Measurements from ENCODE around the gene DNAL4. TPM values are rescaled to one million over a fixed set of nuclear protein-coding genes. Genes with fewer than 3 reads are reported as not detected.

The DNAL4 gene
- total and polyA plus RNA-seq, 9 donors = 12.7 to 17.7 (median 14.8) TPM

Other genes starting within 250 kb of the DNAL4 start
- gene DMC1, start 224.0 kb downstream of the DNAL4 start, total RNA-seq = 4.2 TPM
- 10 to 100 TPM in 1 of 8 donors, 1 to 10 TPM in 7; 5.0 to 10.7 (median 6.6) TPM for gene DMC1, start 224.0 kb downstream of the DNAL4 start, polyA plus RNA-seq (ENCODE audit: insufficient read depth in 1 of 8, insufficient read length in 8 of 8, low replicate concordance in 1 of 8)
- gene FAM227A, start 137.8 kb downstream of the DNAL4 start, total RNA-seq = 1.1 TPM
- gene FAM227A, start 137.8 kb downstream of the DNAL4 start, polyA plus RNA-seq (ENCODE audit: insufficient read depth in 1 of 8, insufficient read length in 8 of 8, low replicate concordance in 1 of 8) = 1 to 10 TPM in 2 of 8 donors, under 1 TPM in 6; 0.62 to 1.1 (median 0.83) TPM
- 19.8 TPM for gene CBY1, start 137.5 kb downstream of the DNAL4 start, total RNA-seq
- gene CBY1, start 137.5 kb downstream of the DNAL4 start, polyA plus RNA-seq (ENCODE audit: insufficient read depth in 1 of 8, insufficient read length in 8 of 8, low replicate concordance in 1 of 8) = 10 to 100 TPM; 29.0 to 43.7 (median 36.8) TPM
- gene TOMM22, start 112.2 kb downstream of the DNAL4 start, total RNA-seq = 60.0 TPM
- gene TOMM22, start 112.2 kb downstream of the DNAL4 start, polyA plus RNA-seq (ENCODE audit: insufficient read depth in 1 of 8, insufficient read length in 8 of 8, low replicate concordance in 1 of 8) = 10 to 100 TPM; 85.5 to 93.9 (median 89.3) TPM
- 32.0 TPM for gene JOSD1, start 93.2 kb downstream of the DNAL4 start, total RNA-seq
- gene JOSD1, start 93.2 kb downstream of the DNAL4 start, polyA plus RNA-seq (ENCODE audit: insufficient read depth in 1 of 8, insufficient read length in 8 of 8, low replicate concordance in 1 of 8) = 10 to 100 TPM; 32.0 to 51.7 (median 38.4) TPM
- 22.5 TPM for gene GTPBP1, start 88.2 kb downstream of the DNAL4 start, total RNA-seq
- gene GTPBP1, start 88.2 kb downstream of the DNAL4 start, polyA plus RNA-seq (ENCODE audit: insufficient read depth in 1 of 8, insufficient read length in 8 of 8, low replicate concordance in 1 of 8) = 10 to 100 TPM; 27.2 to 45.3 (median 35.8) TPM
- 37.6 TPM for gene SUN2, start 38.1 kb downstream of the DNAL4 start, total RNA-seq
- 10 to 100 TPM; 44.4 to 63.8 (median 56.3) TPM for gene SUN2, start 38.1 kb downstream of the DNAL4 start, polyA plus RNA-seq (ENCODE audit: insufficient read depth in 1 of 8, insufficient read length in 8 of 8, low replicate concordance in 1 of 8)
- 2.2 TPM for gene NPTXR, start 49.9 kb upstream of the DNAL4 start, total RNA-seq
- gene NPTXR, start 49.9 kb upstream of the DNAL4 start, polyA plus RNA-seq (ENCODE audit: insufficient read depth in 1 of 8, insufficient read length in 8 of 8, low replicate concordance in 1 of 8) = 1 to 10 TPM; 4.5 to 8.7 (median 5.9) TPM
- gene CBX6, start 78.1 kb upstream of the DNAL4 start, total RNA-seq = 24.9 TPM
- 10 to 100 TPM; 27.6 to 51.8 (median 34.8) TPM for gene CBX6, start 78.1 kb upstream of the DNAL4 start, polyA plus RNA-seq (ENCODE audit: insufficient read depth in 1 of 8, insufficient read length in 8 of 8, low replicate concordance in 1 of 8)
- 0.13 TPM for gene APOBEC3A, start 163.5 kb upstream of the DNAL4 start, total RNA-seq
- 1 to 10 TPM in 2 of 8 donors, under 1 TPM in 4, not detected in 2; 0.11 to 2.5 (median 0.57) TPM for gene APOBEC3A, start 163.5 kb upstream of the DNAL4 start, polyA plus RNA-seq (ENCODE audit: insufficient read depth in 1 of 8, insufficient read length in 8 of 8, low replicate concordance in 1 of 8)
- 1.7 TPM for gene APOBEC3B, start 188.2 kb upstream of the DNAL4 start, total RNA-seq
- gene APOBEC3B, start 188.2 kb upstream of the DNAL4 start, polyA plus RNA-seq (ENCODE audit: insufficient read depth in 1 of 8, insufficient read length in 8 of 8, low replicate concordance in 1 of 8) = 1 to 10 TPM; 1.1 to 6.6 (median 4.8) TPM
- gene APOBEC3C, start 220.1 kb upstream of the DNAL4 start, total RNA-seq = 1.5 TPM
- gene APOBEC3C, start 220.1 kb upstream of the DNAL4 start, polyA plus RNA-seq (ENCODE audit: insufficient read depth in 1 of 8, insufficient read length in 8 of 8, low replicate concordance in 1 of 8) = 10 to 100 TPM in 1 of 8 donors, 1 to 10 TPM in 7; 3.0 to 10.2 (median 5.9) TPM
- 1.0 TPM for gene APOBEC3D, start 227.0 kb upstream of the DNAL4 start, total RNA-seq
- gene APOBEC3D, start 227.0 kb upstream of the DNAL4 start, polyA plus RNA-seq (ENCODE audit: insufficient read depth in 1 of 8, insufficient read length in 8 of 8, low replicate concordance in 1 of 8) = 1 to 10 TPM in 3 of 8 donors, under 1 TPM in 5; 0.57 to 1.9 (median 0.79) TPM
- gene APOBEC3F, start 246.7 kb upstream of the DNAL4 start, total RNA-seq = 2.7 TPM
- 1 to 10 TPM; 2.7 to 4.6 (median 3.3) TPM for gene APOBEC3F, start 246.7 kb upstream of the DNAL4 start, polyA plus RNA-seq (ENCODE audit: insufficient read depth in 1 of 8, insufficient read length in 8 of 8, low replicate concordance in 1 of 8)

Data from muscle of leg (tissue), 9 donors.